OCI-LY7 (cell line): ENCODE results near the gene OXCT1.

Source experiments
- CTCF ChIP-seq: fragments of 200-600 bp; sonication (generic); conservative IDR thresholded peaks from 2 replicates; pipeline ENCODE4 v1.5.1; 2014; ENCODE audit warnings: mild to moderate bottlenecking, antibody characterized with exemption, low read length, moderate library complexity, mixed read lengths
- EZH2phosphoT487 ChIP-seq: fragments of 200-600 bp; sonication (generic); IDR thresholded peaks from 2 replicates; pipeline ENCODE4 v1.6.1; 2018; ENCODE audit warnings: low read depth, borderline replicate concordance, mild to moderate bottlenecking, mixed run types, antibody characterized with exemption, low read length, moderate library complexity, mixed read lengths

DNA sequence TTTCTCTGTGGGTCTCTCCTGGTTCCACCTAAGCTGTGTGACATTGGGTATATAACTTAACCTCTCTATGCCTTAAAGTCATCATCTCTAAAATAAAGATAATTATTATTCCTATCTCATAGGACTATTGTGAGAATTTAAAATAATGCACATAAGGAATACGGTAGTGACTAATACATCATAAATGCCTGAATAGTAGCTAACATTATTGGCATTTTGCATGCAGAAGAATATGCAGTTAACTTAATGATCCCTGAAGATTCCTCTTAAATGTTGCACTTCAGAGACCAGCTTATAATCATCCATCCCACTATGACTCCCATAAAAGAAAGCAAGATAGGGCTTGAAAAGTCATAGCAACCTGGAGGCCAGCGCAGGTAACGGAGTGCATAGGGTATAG is 32.4 kb downstream of the OXCT1 start:
- no peak for TF ChIP-seq CTCF
- no peak for TF ChIP-seq EZH2phosphoT487
